NT2/D1 (cell line): Measurements from ENCODE around the gene CIAO2A.

Experiments used
- SUZ12 ChIP-seq: IDR thresholded peaks from 2 replicates; pipeline ENCODE4 v1.6.1; 2011; ENCODE audit not compliant: insufficient read length, insufficient read depth; ENCODE audit errors: extremely low read depth
- YY1 ChIP-seq: IDR thresholded peaks from 2 replicates; pipeline ENCODE4 v1.6.1; 2011; ENCODE audit not compliant: insufficient read length, insufficient read depth
- ZNF274 ChIP-seq: IDR thresholded peaks from 2 replicates; pipeline ENCODE4 v1.6.1; 2011; ENCODE audit warnings: mild to moderate bottlenecking, low read depth, low read length

GRCh38 chr15:64029633-64030032 lies 64.0 kb downstream of the CIAO2A start:
- TF ChIP-seq ZNF274 (no peak), YY1 (no peak), SUZ12 (no peak)
